ENCODE measurements around the gene GHRL.

GHRL gene

DNA sequence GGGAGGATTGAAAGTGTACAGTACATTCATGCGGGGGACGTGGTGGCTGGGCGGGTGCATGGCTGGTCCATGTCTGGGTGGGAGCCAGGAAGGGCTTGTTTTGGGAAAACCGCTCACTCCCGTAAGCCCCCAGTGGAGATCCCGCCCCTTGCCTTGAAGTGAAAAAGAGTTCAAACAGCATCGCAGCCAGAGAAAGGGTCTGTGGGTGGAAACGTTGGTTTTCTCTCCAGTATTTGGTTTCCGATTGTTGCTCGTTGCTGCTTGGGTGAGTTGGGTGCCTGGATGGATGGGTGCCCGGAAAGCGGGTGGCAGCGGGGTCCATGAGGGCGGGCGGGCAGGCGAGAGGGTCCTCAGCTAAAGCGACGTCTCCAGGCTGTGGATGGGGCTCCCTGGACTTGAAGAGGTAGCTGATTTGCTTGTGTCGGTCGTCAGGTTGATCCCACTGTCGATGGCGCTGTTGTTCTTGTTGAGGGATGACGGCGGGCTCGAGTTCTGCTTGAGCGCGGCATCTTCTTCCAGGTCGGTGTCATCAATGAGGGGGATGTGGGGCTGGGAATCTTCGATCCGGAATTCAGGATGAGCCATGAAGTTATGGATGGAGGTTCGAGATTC, 35.8 kb upstream of the GHRL start:
- H3K27me3 ChIP-seq: no peaks in the 10 kb centered on the region

GRCh38 chr3:10327592-10327991, 34.8 kb upstream of the GHRL start:
- no peaks in the 10 kb centered on the region for H3K9me3 ChIP-seq
- no peak overlapping the region for H3K27ac ChIP-seq
- H4K20me1 ChIP-seq: no peaks in the 10 kb centered on the region
- H3K4me1 ChIP-seq: peaks cover 25% of the 10 kb centered on the region
- H3K27me3 ChIP-seq: no peaks in the 10 kb centered on the region
- peaks cover 55% of the 10 kb centered on the region for H3K36me3 ChIP-seq
- TF ChIP-seq Cebpa-rat (IDR thresholded peaks at IDR 0.05): no peak
- H3K9ac ChIP-seq: no peak overlapping the region
- no peak overlapping the region for H3K4me2 ChIP-seq
- no peak overlapping the region for H3K4me3 ChIP-seq

More for the DNA sequence above, 35.8 kb upstream of the GHRL start:
- TF ChIP-seq Cebpa-rat (IDR thresholded peaks at IDR 0.05): no peak
- H3K4me3 ChIP-seq: no peak overlapping the region
- H3K9ac ChIP-seq: no peak overlapping the region
- H4K20me1 ChIP-seq: no peaks in the 10 kb centered on the region
- H3K4me2 ChIP-seq: no peak overlapping the region; the same call in 1 of the 2 replicates
- no peaks in the 10 kb centered on the region for H3K9me3 ChIP-seq
- peaks cover 34% of the 10 kb centered on the region for H3K4me1 ChIP-seq
- H3K27ac ChIP-seq: no peak overlapping the region
- peaks cover 56% of the 10 kb centered on the region for H3K36me3 ChIP-seq

DNA sequence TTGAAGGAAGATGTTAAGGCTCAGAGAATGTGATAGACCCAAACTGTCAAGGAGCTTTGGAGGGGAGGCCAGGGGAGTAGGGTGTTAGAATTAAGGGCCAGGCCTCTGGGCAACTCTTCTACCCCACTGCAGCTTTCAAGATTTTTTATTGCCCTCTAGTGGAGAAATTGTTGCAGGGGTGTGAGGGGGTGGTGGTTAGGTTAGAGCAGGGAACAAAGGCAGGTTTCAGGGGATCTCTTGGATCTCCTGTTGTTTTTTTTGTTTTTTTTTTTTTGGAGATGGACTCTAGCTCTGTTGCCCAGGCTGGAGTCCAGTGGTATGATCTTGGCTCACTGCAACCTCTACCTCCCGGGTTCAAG, 29.6 kb upstream of the GHRL start:
- Histone ChIP-seq H3K4me2 (no peak overlapping the region), H3K9me3 (no peaks in the 10 kb centered on the region), H3K4me1 (peaks cover 37% of the 10 kb centered on the region), H3K4me3 (no peak overlapping the region), H3K27me3 (no peaks in the 10 kb centered on the region), H3K36me3 (peaks cover 36% of the 10 kb centered on the region), H3K27ac (peak overlapping the region; percentile 31; the same call in 1 of the 2 replicates), H3K9ac (no peak overlapping the region), H4K20me1 (peaks cover 30% of the 10 kb centered on the region)
- TF ChIP-seq Cebpa-rat (IDR thresholded peaks at IDR 0.05): no peak

- Histone ChIP-seq H3K9ac (no peak overlapping the region), H3K9me3 (no peaks in the 10 kb centered on the region), H3K4me3 (peak overlapping the region; percentile 87; the same call in 1 of the 2 replicates), H3K27me3 (no peaks in the 10 kb centered on the region), H3K36me3 (peaks cover 36% of the 10 kb centered on the region), H3K27ac (peak overlapping the region; percentile 31; the same call in 1 of the 2 replicates), H3K4me1 (peaks cover 37% of the 10 kb centered on the region), H4K20me1 (peaks cover 35% of the 10 kb centered on the region), H3K4me2 (peak overlapping the region; percentile 90)
- no peak for TF ChIP-seq Cebpa-rat (IDR thresholded peaks at IDR 0.05)
These were observed 29.0 kb upstream of the GHRL start for GRCh38 chr3:10321630-10322351.

DNA sequence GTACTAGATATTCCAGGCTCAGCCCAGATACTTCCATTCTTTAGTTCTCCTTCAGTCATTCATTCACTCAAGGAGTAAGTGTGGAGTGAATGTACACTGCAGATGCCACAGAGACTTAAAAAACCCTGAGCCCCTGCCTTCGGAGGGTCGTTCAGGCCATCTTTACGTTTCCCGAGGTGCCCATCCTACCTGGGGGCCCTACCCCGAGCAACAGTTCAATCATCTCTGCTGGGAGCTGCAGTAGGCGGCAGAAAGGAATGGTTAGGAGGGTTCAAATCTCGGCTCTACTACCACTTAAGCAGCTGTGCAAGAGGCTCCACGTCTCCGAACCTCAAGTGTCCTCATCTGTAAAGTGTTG, 27.6 kb upstream of the GHRL start:
- no peaks in the 10 kb centered on the region for H3K27me3 ChIP-seq
- peaks cover 46% of the 10 kb centered on the region for H4K20me1 ChIP-seq
- H3K4me2 ChIP-seq: peak overlapping the region; percentile 90
- peak overlapping the region; percentile 87 for H3K4me3 ChIP-seq
- peaks cover 37% of the 10 kb centered on the region for H3K4me1 ChIP-seq
- H3K9me3 ChIP-seq: no peaks in the 10 kb centered on the region
- peak overlapping the region; percentile 94 for H3K9ac ChIP-seq
- TF ChIP-seq Cebpa-rat (IDR thresholded peaks at IDR 0.05): no peak
- peak overlapping the region; percentile 91 for H3K27ac ChIP-seq
- H3K36me3 ChIP-seq: peaks cover 42% of the 10 kb centered on the region

GRCh38 chr3:10319804-10320203, 27.1 kb upstream of the GHRL start:
- H4K20me1 ChIP-seq: peaks cover 46% of the 10 kb centered on the region
- peaks cover 47% of the 10 kb centered on the region for H3K36me3 ChIP-seq
- H3K27ac ChIP-seq: peak overlapping the region; percentile 91
- peak overlapping the region; percentile 94 for H3K9ac ChIP-seq
- H3K27me3 ChIP-seq: no peaks in the 10 kb centered on the region
- no peak for TF ChIP-seq Cebpa-rat (IDR thresholded peaks at IDR 0.05)
- peak overlapping the region; percentile 87 for H3K4me3 ChIP-seq
- peaks cover 37% of the 10 kb centered on the region for H3K4me1 ChIP-seq
- H3K9me3 ChIP-seq: no peaks in the 10 kb centered on the region
- H3K4me2 ChIP-seq: peak overlapping the region; percentile 90

DNA sequence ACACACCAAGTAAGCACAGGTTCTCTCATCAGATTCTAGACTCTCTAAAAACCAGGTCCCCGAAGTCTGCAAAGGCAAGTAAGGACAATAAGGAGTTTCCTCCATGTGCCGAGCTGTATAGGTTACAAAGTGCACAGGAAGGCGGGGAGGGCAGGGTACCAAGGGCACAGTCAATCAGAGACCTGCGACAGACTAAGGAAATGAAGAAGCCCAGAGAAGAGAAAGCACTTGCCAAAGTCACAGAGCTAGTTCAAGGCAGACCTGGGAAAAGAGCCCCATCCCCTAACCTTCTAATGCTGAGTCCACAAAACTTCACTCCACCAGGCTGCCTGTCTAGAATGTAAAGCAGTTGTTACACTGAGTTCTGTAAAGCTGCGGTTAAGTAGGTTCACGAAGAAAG, 26.5 kb upstream of the GHRL start:
- no peaks in the 10 kb centered on the region for H3K9me3 ChIP-seq
- H3K4me2 ChIP-seq: peak overlapping the region; percentile 61
- H3K4me3 ChIP-seq: no peak overlapping the region; the same call in 1 of the 2 replicates
- H3K9ac ChIP-seq: peak overlapping the region; percentile 65
- TF ChIP-seq Cebpa-rat (IDR thresholded peaks at IDR 0.05): no peak
- H3K27ac ChIP-seq: 0 out of 2 replicates have a peak overlapping the region, but pooled peaks have one; percentile 35
- H3K36me3 ChIP-seq: peaks cover 52% of the 10 kb centered on the region
- peaks cover 37% of the 10 kb centered on the region for H3K4me1 ChIP-seq
- H4K20me1 ChIP-seq: peaks cover 49% of the 10 kb centered on the region
- no peaks in the 10 kb centered on the region for H3K27me3 ChIP-seq

DNA sequence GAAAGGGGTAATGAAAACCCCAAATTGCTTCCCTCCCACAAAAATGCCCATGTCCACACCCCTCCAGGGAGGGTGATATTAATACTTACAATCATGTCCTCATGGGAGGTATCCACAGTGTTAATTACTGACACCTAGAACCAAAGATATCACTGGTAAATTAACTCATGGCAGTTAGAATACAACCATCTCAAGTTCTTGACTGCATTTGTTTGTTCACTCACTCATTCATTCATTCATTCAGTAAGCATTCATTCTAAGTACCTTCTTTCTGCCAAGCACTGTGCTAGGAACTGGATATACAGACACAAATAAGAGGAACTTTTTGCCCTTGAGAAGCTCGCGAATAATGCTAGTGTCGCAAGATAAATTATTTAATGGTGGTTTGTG, 25.2 kb upstream of the GHRL start:
- no peaks in the 10 kb centered on the region for H3K27me3 ChIP-seq
- peaks cover 62% of the 10 kb centered on the region for H4K20me1 ChIP-seq
- peak overlapping the region; percentile 61 for H3K4me2 ChIP-seq
- peaks cover 37% of the 10 kb centered on the region for H3K4me1 ChIP-seq
- H3K9ac ChIP-seq: peak overlapping the region; percentile 52; the same call in 1 of the 2 replicates
- peaks cover 65% of the 10 kb centered on the region for H3K36me3 ChIP-seq
- no peak for TF ChIP-seq Cebpa-rat (IDR thresholded peaks at IDR 0.05)
- H3K27ac ChIP-seq: no peak overlapping the region
- no peak overlapping the region for H3K4me3 ChIP-seq
- no peaks in the 10 kb centered on the region for H3K9me3 ChIP-seq

DNA sequence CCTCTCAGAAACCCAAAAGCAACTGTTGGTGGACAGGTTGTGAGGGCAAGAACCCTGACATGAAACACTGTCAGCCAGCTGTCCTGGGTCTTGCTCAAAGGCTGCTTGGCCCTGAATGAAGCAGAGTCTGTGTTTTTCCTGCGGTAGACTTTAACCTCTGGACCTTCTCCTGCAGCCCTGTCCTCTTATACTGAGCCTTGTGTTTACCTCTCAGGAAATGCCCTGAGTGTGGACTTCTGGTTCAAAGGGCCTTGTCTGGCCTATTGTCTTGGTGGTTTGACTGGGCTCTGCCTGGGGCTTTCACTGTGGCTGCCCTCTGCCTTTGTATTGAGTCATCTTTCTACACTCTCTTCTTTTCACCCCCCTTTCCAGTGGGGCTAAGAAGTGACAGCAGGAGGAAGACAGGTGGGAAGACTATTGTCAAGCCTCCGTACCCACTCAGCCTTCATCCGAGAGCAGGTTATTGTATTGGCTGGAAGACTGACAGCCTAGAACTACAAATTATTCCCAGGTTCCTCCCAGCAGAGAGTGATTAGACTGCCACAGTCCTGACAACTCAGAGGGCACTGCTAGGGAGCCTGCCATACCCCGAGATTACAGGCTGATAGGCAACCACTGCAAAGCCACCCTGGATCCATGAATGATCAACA, 24.7 kb upstream of the GHRL start:
- Histone ChIP-seq H3K9ac (no peak overlapping the region), H3K27ac (no peak overlapping the region), H3K9me3 (no peaks in the 10 kb centered on the region), H3K27me3 (no peaks in the 10 kb centered on the region), H3K4me1 (peaks cover 37% of the 10 kb centered on the region), H3K4me3 (no peak overlapping the region), H3K4me2 (no peak overlapping the region), H3K36me3 (peaks cover 70% of the 10 kb centered on the region), H4K20me1 (peaks cover 67% of the 10 kb centered on the region)
- TF ChIP-seq Cebpa-rat (IDR thresholded peaks at IDR 0.05): no peak

Data from BLaER1 (cell line).